HS-5 (cell line): ENCODE results near the gene MAPK11.

ENCODE experiments used
- DNase-seq: peaks from one replicate; pipeline ENCODE4 v3.0.0-alpha.2; 2012; ENCODE audit warnings: low read depth

The MAPK11 gene

DNA sequence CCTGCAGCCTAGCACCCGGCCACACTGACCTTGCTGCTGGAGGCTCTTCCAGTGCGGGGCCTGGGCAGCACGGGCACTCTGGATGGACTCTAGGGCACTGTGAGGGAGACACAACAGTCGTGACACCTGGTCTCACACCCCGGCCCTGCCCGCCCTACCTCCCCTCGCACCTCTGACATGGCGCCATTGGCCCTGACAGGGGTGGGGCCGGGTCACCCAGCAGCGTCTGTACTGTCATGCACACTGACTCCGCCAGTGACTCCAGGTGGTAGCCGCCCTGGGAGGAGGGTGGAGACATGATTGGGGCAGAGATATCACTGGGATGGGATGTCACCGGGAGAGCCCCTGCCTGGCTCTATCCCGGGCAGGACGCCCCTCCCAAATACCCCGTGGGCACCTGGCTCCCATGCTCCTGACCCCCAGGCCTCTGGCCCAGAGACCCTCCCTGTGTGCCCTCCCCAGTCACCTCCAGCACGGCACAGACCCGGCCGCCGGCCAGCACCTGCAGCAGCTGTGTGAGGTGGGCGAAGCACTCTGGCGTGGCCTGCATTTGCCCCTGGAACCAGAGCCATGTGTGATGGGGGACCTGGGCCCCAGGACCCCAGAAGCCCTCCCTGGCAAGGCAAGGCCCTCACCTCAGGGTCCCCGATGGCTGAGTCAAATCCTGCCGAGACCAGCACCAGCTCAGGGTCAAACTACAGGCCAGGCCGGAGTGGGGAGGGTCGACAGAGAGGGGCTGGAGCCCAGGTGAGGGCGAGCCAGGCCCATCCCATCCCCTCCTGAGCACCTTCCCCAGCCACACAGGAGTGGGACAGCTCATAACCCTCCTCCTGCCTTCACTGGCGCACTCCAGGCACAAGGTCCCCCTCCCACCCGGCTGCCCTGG lies 21.7 kb downstream of the MAPK11 start:
- no peak for DNase-seq

DNA sequence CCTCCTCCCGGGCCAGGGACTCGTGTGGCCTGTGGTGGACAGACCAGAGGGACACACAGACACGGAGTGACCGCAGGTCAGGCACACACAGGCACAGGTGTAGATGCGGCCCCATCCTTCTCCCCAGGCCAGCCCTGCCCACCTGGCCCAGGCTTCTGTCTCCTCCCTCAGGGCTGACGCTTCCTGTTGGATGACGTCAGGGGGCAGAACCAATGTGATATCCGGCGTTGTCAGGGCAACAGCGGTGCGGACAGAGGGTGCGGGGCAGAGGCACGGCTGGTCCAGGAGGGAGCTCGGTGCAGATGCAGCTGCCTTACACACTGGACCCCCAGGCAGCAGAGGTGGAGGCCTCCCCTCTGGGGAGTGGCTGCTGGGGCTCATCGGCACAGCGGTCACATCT lies 22.4 kb downstream of the MAPK11 start:
- no peak for DNase-seq

- DNase-seq: no peak
These were observed 23.7 kb downstream of the MAPK11 start for GRCh38 chr22:50246242-50247175.

GRCh38 chr22:50245214-50246072 lies 24.7 kb downstream of the MAPK11 start:
- no peak for DNase-seq

- peak; percentile 53 for DNase-seq
These were observed 25.6 kb downstream of the MAPK11 start, which contains the start of gene TUBGCP6 for GRCh38 chr22:50244420-50245213. TSS of gene TUBGCP6 (minus strand) at chr22:50245023. CDS start at chr22:50244459, 564 bp downstream.

DNA sequence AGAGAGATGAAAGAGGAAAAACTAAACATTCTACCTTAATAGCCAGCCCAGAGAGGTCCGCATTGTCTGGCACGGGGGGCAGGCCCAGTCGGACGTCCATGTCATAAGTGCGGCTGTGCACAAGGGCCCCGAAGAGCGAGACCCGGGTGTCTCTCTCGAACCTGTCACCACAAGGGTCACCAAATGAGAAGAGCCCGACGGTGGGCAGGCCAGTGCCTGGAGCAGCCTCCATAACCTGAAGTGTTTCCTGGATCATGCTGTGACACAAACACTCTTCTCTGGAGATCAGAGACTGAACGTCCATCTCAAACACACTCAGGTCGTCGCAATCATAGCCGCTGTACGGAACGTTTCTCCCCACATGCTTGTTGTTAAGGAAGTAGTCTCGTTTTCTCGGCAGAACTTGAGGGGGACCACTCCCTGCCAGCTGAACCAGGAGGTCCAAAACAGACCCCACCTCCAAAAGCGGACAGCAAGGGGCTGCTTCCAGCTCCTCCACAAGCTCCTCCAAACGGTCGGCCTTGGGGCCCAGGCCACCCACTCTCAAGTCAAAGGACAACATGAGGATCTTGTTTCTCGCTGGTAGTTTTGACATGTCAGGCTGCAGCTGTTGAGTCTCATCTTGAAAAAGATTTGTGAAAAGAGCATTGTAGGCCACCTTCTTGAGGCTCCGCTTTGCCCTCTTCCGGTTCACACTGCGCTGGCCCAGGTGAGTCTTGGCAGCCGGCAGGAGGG lies 26.3 kb downstream of the MAPK11 start:
- DNase-seq: no peak

DNA sequence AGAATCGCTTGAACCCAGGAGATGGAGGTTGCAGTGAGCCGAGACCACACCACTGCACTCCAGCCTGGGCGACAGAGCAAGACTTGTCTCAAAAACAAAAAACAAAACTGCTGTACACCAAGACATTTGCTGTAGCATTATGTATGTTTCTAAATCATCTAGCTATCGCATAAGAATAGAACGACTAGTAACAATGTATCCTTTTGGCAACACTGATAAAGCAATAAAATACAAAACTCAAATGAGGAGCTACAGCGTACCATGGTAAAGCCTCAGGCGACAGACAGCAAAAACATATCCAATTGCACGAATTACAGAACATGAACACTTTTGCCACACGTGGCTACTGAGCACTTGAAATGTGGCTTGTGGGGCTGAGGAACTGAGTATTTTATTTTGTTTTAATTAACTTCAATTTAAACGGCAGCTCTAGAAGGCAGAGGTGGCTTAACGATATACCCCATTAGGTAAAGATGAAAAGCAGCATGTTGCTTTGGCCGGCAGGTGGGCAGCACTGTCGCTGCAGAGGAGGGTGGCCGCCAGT lies 27.7 kb downstream of the MAPK11 start:
- no peak for DNase-seq

- DNase-seq: no peak
These were observed 31.4 kb downstream of the MAPK11 start for GRCh38 chr22:50238755-50239154.

- DNase-seq: no peak
These were observed 33.3 kb downstream of the MAPK11 start for GRCh38 chr22:50236731-50237409.

GRCh38 chr22:50233223-50233622 lies 37.0 kb downstream of the MAPK11 start:
- DNase-seq: no peak

- no peak for DNase-seq
These were observed 37.6 kb downstream of the MAPK11 start for GRCh38 chr22:50232481-50233151.

DNA sequence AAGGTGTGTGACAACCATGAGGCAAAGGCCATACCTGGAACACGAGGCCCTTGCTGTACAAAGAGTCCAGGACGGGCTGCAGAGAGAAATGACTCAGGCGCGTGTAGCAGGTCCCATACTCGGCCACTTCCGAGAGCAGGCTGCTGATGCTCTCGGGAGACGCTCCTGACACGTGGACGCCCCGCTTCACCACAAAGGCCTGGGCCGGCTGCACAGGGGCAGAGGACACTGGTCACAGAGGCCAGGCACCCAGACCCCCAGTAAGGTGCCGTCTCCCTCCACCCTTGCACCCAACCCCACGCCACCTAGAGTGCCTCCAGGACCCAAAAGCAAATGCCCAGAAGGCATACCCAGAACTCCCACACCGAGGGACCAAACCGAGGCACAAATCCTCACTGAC lies 40.8 kb downstream of the MAPK11 start:
- DNase-seq: no peak

GRCh38 chr22:50228366-50228765 lies 41.8 kb downstream of the MAPK11 start:
- DNase-seq: no peak

DNA sequence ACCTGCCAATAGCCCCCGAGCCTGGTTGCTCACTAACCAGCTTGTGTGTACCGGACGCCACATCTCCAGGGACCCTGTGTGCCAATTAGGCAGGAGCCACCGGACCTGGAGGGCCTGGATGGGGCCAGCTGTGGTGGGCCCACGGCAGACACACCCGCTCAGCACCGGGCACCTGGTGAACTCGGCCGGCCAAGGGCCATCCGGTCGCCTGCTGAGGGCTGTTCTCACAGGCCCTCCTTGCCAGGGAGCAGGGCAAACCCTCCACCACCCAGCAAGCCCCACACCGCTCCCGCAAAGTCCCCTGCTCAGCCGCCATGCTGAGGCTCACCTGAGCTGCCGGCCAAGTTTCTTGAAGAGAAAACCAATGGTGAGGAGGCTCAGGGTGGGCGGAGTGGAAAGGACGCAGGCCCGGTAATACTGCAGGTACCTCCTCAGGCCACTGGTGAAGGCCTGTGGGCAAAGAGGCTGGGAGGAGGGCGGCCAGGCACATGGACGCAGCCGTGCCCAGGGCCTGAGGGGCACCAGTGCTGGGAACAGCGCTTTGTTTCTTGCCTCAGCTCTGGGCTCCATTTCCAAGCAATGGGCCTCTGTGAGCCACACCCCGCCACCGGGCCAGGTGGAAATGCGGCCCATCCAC lies 42.5 kb downstream of the MAPK11 start:
- DNase-seq: no peak

- DNase-seq: no peak
These were observed 43.4 kb downstream of the MAPK11 start for GRCh38 chr22:50226875-50227165.

DNA sequence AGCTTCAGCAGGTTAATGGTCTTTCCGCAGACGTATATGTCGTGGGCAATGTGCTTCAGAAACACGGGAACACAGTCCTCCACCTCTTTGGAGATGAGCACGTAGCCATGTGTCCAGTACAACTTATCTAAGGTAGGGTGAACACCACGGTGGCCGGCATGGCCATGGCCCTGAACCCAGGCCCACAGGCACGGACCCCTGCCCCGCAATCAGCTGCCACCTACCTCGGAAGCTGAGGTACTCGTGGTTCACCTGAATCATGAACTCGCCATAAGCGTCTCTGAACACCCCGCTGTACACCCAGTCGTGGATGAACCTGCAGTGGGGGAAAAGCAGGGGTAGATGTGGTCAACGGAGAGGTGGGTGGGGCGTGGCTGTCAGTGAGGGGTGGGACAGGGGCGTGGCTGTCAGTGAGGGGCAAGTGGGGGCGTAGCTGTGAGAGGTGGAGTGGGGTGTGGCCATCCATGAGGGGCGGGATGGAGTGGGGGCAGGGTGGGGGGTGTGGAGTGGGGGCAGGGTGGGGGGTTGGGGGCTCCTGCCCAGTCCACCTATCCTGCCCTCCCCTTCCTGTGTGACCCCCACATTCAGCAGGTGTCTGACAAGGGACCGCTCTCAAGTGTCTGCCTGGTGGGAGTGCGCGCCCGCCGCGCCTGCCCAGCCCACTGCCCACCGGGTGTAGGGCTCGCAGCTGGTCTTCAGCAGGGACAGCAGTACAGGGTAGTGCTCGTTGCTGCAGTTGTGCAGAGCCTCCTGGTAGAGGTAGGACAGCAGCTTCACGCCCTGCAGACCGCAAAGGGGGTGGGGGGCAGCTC lies 43.9 kb downstream of the MAPK11 start:
- no peak for DNase-seq

- no peak for DNase-seq
These were observed 44.8 kb downstream of the MAPK11 start for GRCh38 chr22:50225200-50225969.
